Prostate gland (tissue), 2 donors: Measurements from ENCODE around the gene AQP1.

Experiments
- CTCF ChIP-seq, 4 experiments: fragments of 200-600 bp in 2 of 4; fragments of 450-650 bp in 2 of 4; sonication (generic) in 2 of 4; IDR thresholded peaks; 1 replicate in 3 of 4; 2 replicates in 1 of 4; pipeline ENCODE4 v1.5.1; 2016 to 2019; ENCODE audit warnings: antibody characterized with exemption in 4 of 4, mild to moderate bottlenecking in 2 of 4, moderate library complexity in 2 of 4
- POLR2AphosphoS5 ChIP-seq: sonication (generic); formaldehyde crosslinking; IDR thresholded peaks from one replicate; pipeline ENCODE4 v1.6.1; 2017; ENCODE audit warnings: antibody characterized with exemption

GRCh38 chr7:30871655-30872054 lies 40.0 kb upstream of the AQP1 start:
- TF ChIP-seq CTCF (IDR thresholded peaks at IDR 0.05) (no peak), POLR2AphosphoS5 (no peak)
